Stimulated activated CD8-positive, alpha-beta memory T cell treated with anti-CD3 and anti-CD28 coated beads, Interleukin-2, amount 100 ng/mL, for 48 hours (primary cell): ENCODE measurements around the gene MBLAC1.

Experiments
- DNase-seq, 2 donors: peaks; one replicate each; pipeline ENCODE4 v3.0.0-alpha.2; 2020; ENCODE audit warnings: low read depth in 2 of 2

MBLAC1 gene

GRCh38 chr7:100126931-100127865 lies at the start of gene MBLAC1:
MBLAC1 (plus strand) TSS chr7:100126967; CDS start chr7:100127396, 429 bp downstream.
- peak; percentile 82 to 89 for DNase-seq

- no peak for DNase-seq
These were observed 49.6 kb upstream of the MBLAC1 start for GRCh38 chr7:100077205-100077604.

- no peak for DNase-seq
These were observed 47.7 kb upstream of the MBLAC1 start for GRCh38 chr7:100079024-100079560.

- no peak for DNase-seq
These were observed 45.7 kb upstream of the MBLAC1 start for GRCh38 chr7:100080907-100081534.

- DNase-seq = peak; percentile 94 to 97
These were observed 45.1 kb upstream of the MBLAC1 start, which contains the start of gene ZNF3 for GRCh38 chr7:100081535-100082102. ZNF3 (minus strand) TSS chr7:100081723; CDS start chr7:100077357, 4,366 bp downstream.

- no peak for DNase-seq
These were observed 43.8 kb upstream of the MBLAC1 start for GRCh38 chr7:100082978-100083377.

- DNase-seq = no peak
These were observed 41.3 kb upstream of the MBLAC1 start for GRCh38 chr7:100085515-100085914.

- no peak for DNase-seq
These were observed 39.6 kb upstream of the MBLAC1 start for GRCh38 chr7:100087055-100087750.

GRCh38 chr7:100088095-100088620 lies 38.6 kb upstream of the MBLAC1 start:
- no peak for DNase-seq

GRCh38 chr7:100088621-100089457 lies 37.9 kb upstream of the MBLAC1 start, which contains the start of gene COPS6:
COPS6 (plus strand) TSS chr7:100088969; CDS start chr7:100088991, 22 bp downstream.
- peak; percentile 81 to 83 for DNase-seq

- no peak for DNase-seq
These were observed 37.1 kb upstream of the MBLAC1 start for GRCh38 chr7:100089458-100090196.

GRCh38 chr7:100090527-100091410 lies 36.0 kb upstream of the MBLAC1 start:
- no peak for DNase-seq

- DNase-seq = no peak
These were observed 35.2 kb upstream of the MBLAC1 start for GRCh38 chr7:100091411-100092181.

GRCh38 chr7:100093054-100093453 lies 33.7 kb upstream of the MBLAC1 start:
- no peak for DNase-seq

- DNase-seq = no peak
These were observed 33.3 kb upstream of the MBLAC1 start for GRCh38 chr7:100093498-100093897.

- no peak for DNase-seq
These were observed 32.8 kb upstream of the MBLAC1 start for GRCh38 chr7:100093925-100094486.

- no peak for DNase-seq
These were observed 31.5 kb upstream of the MBLAC1 start for GRCh38 chr7:100095289-100095688.
